Hepatocyte (in vitro differentiated cells): Measurements from ENCODE around the gene ZNF587B. TPM values are rescaled to one million over a fixed set of nuclear protein-coding genes. Genes with fewer than 3 reads are reported as not detected.

ENCODE experiments used
- polyA plus RNA-seq: library from polyadenylated mRNA; unstranded; fragments of >200 nt; fragmentation: Nextera tagmentation; extraction: Ambion mirVana; gene quantifications from 2 replicates; pipeline ENCODE4 v1.2.1, GENCODE V29; 2016
- total RNA-seq: library from RNA; depleted of rRNA; stranded (reverse); fragments of >200 nt; gene quantifications from 2 replicates; pipeline ENCODE4 v1.2.3, GENCODE V29; 2014

ZNF587B gene
- total and polyA plus RNA-seq, 2 experiments from 2014 or later, result 1.8 to 16.8 TPM

Other genes with a start within 250 kb of the ZNF587B start
- gene ZIK1, start 246.2 kb upstream of the ZNF587B start, total RNA-seq, result 5.1 and 7.1 TPM in 2 replicates
- gene ZIK1, start 246.2 kb upstream of the ZNF587B start, polyA plus RNA-seq, result 3.3 and 3.8 TPM in 2 replicates
- gene ZNF530, start 230.4 kb upstream of the ZNF587B start, total RNA-seq, result 1.3 and 1.8 TPM in 2 replicates
- 1.3 and 2.8 TPM in 2 replicates for gene ZNF530, start 230.4 kb upstream of the ZNF587B start, polyA plus RNA-seq
- gene ZNF134, start 216.1 kb upstream of the ZNF587B start, total RNA-seq, result 11.7 and 24.3 TPM in 2 replicates
- 9.7 and 10.7 TPM in 2 replicates for gene ZNF134, start 216.1 kb upstream of the ZNF587B start, polyA plus RNA-seq
- 9.5 and 17.2 TPM in 2 replicates for gene ZNF211, start 197.1 kb upstream of the ZNF587B start, total RNA-seq
- gene ZNF211, start 197.1 kb upstream of the ZNF587B start, polyA plus RNA-seq, result 11.9 and 12.2 TPM in 2 replicates
- 0.12 TPM in 1 of 2 replicates, not detected in the other for gene ZSCAN4, start 161.4 kb upstream of the ZNF587B start, total RNA-seq
- not detected in 2 replicates for gene ZSCAN4, start 161.4 kb upstream of the ZNF587B start, polyA plus RNA-seq
- 11.6 and 13.2 TPM in 2 replicates for gene ZNF551, start 148.3 kb upstream of the ZNF587B start, total RNA-seq
- 2.0 and 2.2 TPM in 2 replicates for gene ZNF551, start 148.3 kb upstream of the ZNF587B start, polyA plus RNA-seq
- gene ZNF154, start 121.1 kb upstream of the ZNF587B start, total RNA-seq, result 10.7 and 11.1 TPM in 2 replicates
- gene ZNF154, start 121.1 kb upstream of the ZNF587B start, polyA plus RNA-seq, result 3.5 and 5.6 TPM in 2 replicates
- 6.7 and 6.8 TPM in 2 replicates for gene ZNF671, start 102.7 kb upstream of the ZNF587B start, total RNA-seq
- gene ZNF671, start 102.7 kb upstream of the ZNF587B start, polyA plus RNA-seq, result 3.9 and 6.7 TPM in 2 replicates
- 10.3 and 11.4 TPM in 2 replicates for gene ZNF776, start 83.5 kb upstream of the ZNF587B start, total RNA-seq
- 8.2 and 10.6 TPM in 2 replicates for gene ZNF776, start 83.5 kb upstream of the ZNF587B start, polyA plus RNA-seq
- 11.4 and 22.5 TPM in 2 replicates for gene ZNF586, start 60.6 kb upstream of the ZNF587B start, total RNA-seq
- gene ZNF586, start 60.6 kb upstream of the ZNF587B start, polyA plus RNA-seq, result 8.0 and 11.2 TPM in 2 replicates
- 25.9 and 26.7 TPM in 2 replicates for gene ZNF552, start 15.4 kb upstream of the ZNF587B start, total RNA-seq
- 12.9 and 13.7 TPM in 2 replicates for gene ZNF552, start 15.4 kb upstream of the ZNF587B start, polyA plus RNA-seq
- 36.8 and 60.5 TPM in 2 replicates for gene ZNF587, start 19.6 kb downstream of the ZNF587B start, total RNA-seq
- gene ZNF587, start 19.6 kb downstream of the ZNF587B start, polyA plus RNA-seq, result 8.8 and 11.5 TPM in 2 replicates
- gene ZNF814, start 58.7 kb downstream of the ZNF587B start, total RNA-seq, result 11.4 and 16.1 TPM in 2 replicates
- gene ZNF814, start 58.7 kb downstream of the ZNF587B start, polyA plus RNA-seq, result 19.2 and 40.0 TPM in 2 replicates
- gene ZNF417, start 86.3 kb downstream of the ZNF587B start, total RNA-seq, result 11.4 and 14.3 TPM in 2 replicates
- 3.9 and 6.2 TPM in 2 replicates for gene ZNF417, start 86.3 kb downstream of the ZNF587B start, polyA plus RNA-seq
- gene ZNF418, start 105.1 kb downstream of the ZNF587B start, total RNA-seq, result 6.1 and 8.2 TPM in 2 replicates
- gene ZNF418, start 105.1 kb downstream of the ZNF587B start, polyA plus RNA-seq, result 2.8 and 3.2 TPM in 2 replicates
- gene ZNF256, start 117.4 kb downstream of the ZNF587B start, total RNA-seq, result 5.4 and 8.8 TPM in 2 replicates
- gene ZNF256, start 117.4 kb downstream of the ZNF587B start, polyA plus RNA-seq, result 3.7 and 4.6 TPM in 2 replicates
- gene C19orf18, start 144.2 kb downstream of the ZNF587B start, total RNA-seq, result 0.60 TPM in 1 of 2 replicates, not detected in the other
- 1.9 and 2.0 TPM in 2 replicates for gene C19orf18, start 144.2 kb downstream of the ZNF587B start, polyA plus RNA-seq
- gene ZNF606, start 172.5 kb downstream of the ZNF587B start, total RNA-seq, result 18.0 and 19.7 TPM in 2 replicates
- 17.6 and 26.0 TPM in 2 replicates for gene ZNF606, start 172.5 kb downstream of the ZNF587B start, polyA plus RNA-seq
- 0.33 and 1.2 TPM in 2 replicates for gene ZSCAN1, start 203.7 kb downstream of the ZNF587B start, total RNA-seq
- gene ZSCAN1, start 203.7 kb downstream of the ZNF587B start, polyA plus RNA-seq, result 1.1 and 3.8 TPM in 2 replicates
- gene ZNF135, start 229.0 kb downstream of the ZNF587B start, total RNA-seq, result 5.8 and 7.4 TPM in 2 replicates
- gene ZNF135, start 229.0 kb downstream of the ZNF587B start, polyA plus RNA-seq, result 4.3 and 5.0 TPM in 2 replicates